Smooth muscle cell (in vitro differentiated cells): ENCODE measurements around the gene EME2. TPM values are rescaled to one million over a fixed set of nuclear protein-coding genes. Genes with fewer than 3 reads are reported as not detected.
A peak's percentile ranks its signal among the peaks of the same experiment; 100 is the strongest.

Source experiments
- DNase-seq: peaks from one replicate; lab custom pipeline; 2025; ENCODE audit not compliant: unreplicated experiment; lab: John Stamatoyannopoulos, UW
- H2AFZ ChIP-seq: fragments of 200-600 bp; sonication (generic); 2 replicates; pipeline ENCODE4 v1.6.0; 2016; ENCODE audit warnings: antibody characterized with exemption, low read depth, mild to moderate bottlenecking
- H3F3A ChIP-seq: fragments of 200-600 bp; sonication (generic); 2 replicates; pipeline ENCODE4 v1.6.0; 2017; ENCODE audit warnings: antibody characterized with exemption, low read depth
- H3K27ac ChIP-seq: fragments of 200-600 bp; sonication (generic); 2 replicates; pipeline ENCODE4 v1.5.1; 2016; ENCODE audit warnings: low read depth, mild to moderate bottlenecking
- H3K27me3 ChIP-seq: fragments of 200-600 bp; sonication (generic); 2 replicates; pipeline ENCODE4 v1.6.1; 2016; ENCODE audit warnings: low read depth, mild to moderate bottlenecking
- H3K36me3 ChIP-seq: fragments of 200-600 bp; sonication (generic); 2 replicates; pipeline ENCODE4 v1.5.1; 2016; ENCODE audit warnings: low read depth
- H3K4me1 ChIP-seq: fragments of 200-600 bp; sonication (generic); 2 replicates; pipeline ENCODE4 v1.5.1; 2016; ENCODE audit warnings: low read depth
- H3K4me2 ChIP-seq: fragments of 200-600 bp; sonication (generic); 2 replicates; pipeline ENCODE4 v1.6.0; 2016; ENCODE audit warnings: mild to moderate bottlenecking
- H3K4me3 ChIP-seq: fragments of 200-600 bp; sonication (generic); 2 replicates; pipeline ENCODE4 v1.5.1; 2016; ENCODE audit warnings: mild to moderate bottlenecking
- H3K79me2 ChIP-seq: fragments of 200-600 bp; sonication (generic); 2 replicates; pipeline ENCODE4 v1.6.0; 2016; ENCODE audit warnings: low read depth, mild to moderate bottlenecking
- H3K9ac ChIP-seq: fragments of 200-600 bp; sonication (generic); 2 replicates; pipeline ENCODE4 v1.6.0; 2016; ENCODE audit warnings: low read depth
- H3K9me3 ChIP-seq: fragments of 200-600 bp; sonication (generic); replicated peaks from 2 replicates; pipeline ENCODE4 v1.5.1; 2016; ENCODE audit warnings: low read depth
- H4K20me1 ChIP-seq: fragments of 200-600 bp; sonication (generic); 2 replicates; pipeline ENCODE4 v1.6.0; 2016; ENCODE audit warnings: low read depth
- WGBS: methylation state at CpG from one replicate; pipeline ENCODE4 v1.1.7; 2016; ENCODE audit warnings: low lambda C conversion rate; 5-methylcytosine and 5-hydroxymethylcytosine counted together
- polyA plus RNA-seq: library from polyadenylated mRNA; unstranded; fragments of >200 nt; fragmentation: Nextera tagmentation; extraction: Ambion mirVana; gene quantifications from 2 replicates; pipeline ENCODE4 v1.2.1, GENCODE V29; 2016
- total RNA-seq: library from RNA; depleted of rRNA; stranded (reverse); fragments of >200 nt; gene quantifications from 2 replicates; pipeline ENCODE4 v1.2.3, GENCODE V29; 2014
- TF ChIP-seq, protein P1 (sequence below): fragments of 200-600 bp; sonication (generic); IDR thresholded peaks from 2 replicates; pipeline ENCODE4 v1.5.1; 2017; ENCODE audit warnings: borderline replicate concordance, mild to moderate bottlenecking, antibody characterized with exemption; ENCODE audit not compliant: insufficient read depth, poor library complexity, severe bottlenecking

Gene EME2
- total and polyA plus RNA-seq, 2 experiments from 2014 or later: 3.6 to 3.8 TPM

- Histone ChIP-seq H3K79me2 (peaks cover 28% of the 10 kb centered on the region), H3K4me2 (peak overlapping the region; percentile 99), H3K27me3 (no peaks in the 10 kb centered on the region), H3K4me3 (no peak overlapping the region), H3F3A (peaks cover 7% of the 10 kb centered on the region), H3K4me1 (peaks cover 4% of the 10 kb centered on the region), H3K9ac (no peak overlapping the region), H3K36me3 (no peaks in the 10 kb centered on the region), H4K20me1 (peaks cover 38% of the 10 kb centered on the region), H3K27ac (no peak overlapping the region), H3K9me3 (no peaks in the 10 kb centered on the region), H2AFZ (no peak overlapping the region)
- 94% methylated on average over 6 of the region's 6 CpGs for WGBS
- no peak for DNase-seq
- TF ChIP-seq, protein P1, sequence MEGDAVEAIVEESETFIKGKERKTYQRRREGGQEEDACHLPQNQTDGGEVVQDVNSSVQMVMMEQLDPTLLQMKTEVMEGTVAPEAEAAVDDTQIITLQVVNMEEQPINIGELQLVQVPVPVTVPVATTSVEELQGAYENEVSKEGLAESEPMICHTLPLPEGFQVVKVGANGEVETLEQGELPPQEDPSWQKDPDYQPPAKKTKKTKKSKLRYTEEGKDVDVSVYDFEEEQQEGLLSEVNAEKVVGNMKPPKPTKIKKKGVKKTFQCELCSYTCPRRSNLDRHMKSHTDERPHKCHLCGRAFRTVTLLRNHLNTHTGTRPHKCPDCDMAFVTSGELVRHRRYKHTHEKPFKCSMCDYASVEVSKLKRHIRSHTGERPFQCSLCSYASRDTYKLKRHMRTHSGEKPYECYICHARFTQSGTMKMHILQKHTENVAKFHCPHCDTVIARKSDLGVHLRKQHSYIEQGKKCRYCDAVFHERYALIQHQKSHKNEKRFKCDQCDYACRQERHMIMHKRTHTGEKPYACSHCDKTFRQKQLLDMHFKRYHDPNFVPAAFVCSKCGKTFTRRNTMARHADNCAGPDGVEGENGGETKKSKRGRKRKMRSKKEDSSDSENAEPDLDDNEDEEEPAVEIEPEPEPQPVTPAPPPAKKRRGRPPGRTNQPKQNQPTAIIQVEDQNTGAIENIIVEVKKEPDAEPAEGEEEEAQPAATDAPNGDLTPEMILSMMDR: no peak
These were observed 8.1 kb downstream of the EME2 start for GRCh38 chr16:1780677-1781072.

GRCh38 chr16:1781254-1781653 lies 8.6 kb downstream of the EME2 start:
- TF ChIP-seq, protein P1: no peak
- H3K9me3 ChIP-seq: no peaks in the 10 kb centered on the region
- H3K4me3 ChIP-seq: peak overlapping the region; percentile 92
- H3K27ac ChIP-seq: no peak overlapping the region
- peaks cover 32% of the 10 kb centered on the region for H3K79me2 ChIP-seq
- H4K20me1 ChIP-seq: peaks cover 43% of the 10 kb centered on the region
- no peak for DNase-seq
- no peaks in the 10 kb centered on the region for H3K27me3 ChIP-seq
- H3K36me3 ChIP-seq: no peaks in the 10 kb centered on the region
- no peak overlapping the region for H2AFZ ChIP-seq
- H3F3A ChIP-seq: peaks cover 7% of the 10 kb centered on the region
- H3K4me1 ChIP-seq: peaks cover 4% of the 10 kb centered on the region
- WGBS: 84% methylated on average over 20 of the region's 20 CpGs
- peak overlapping the region; percentile 99 for H3K4me2 ChIP-seq
- H3K9ac ChIP-seq: no peak overlapping the region

DNA sequence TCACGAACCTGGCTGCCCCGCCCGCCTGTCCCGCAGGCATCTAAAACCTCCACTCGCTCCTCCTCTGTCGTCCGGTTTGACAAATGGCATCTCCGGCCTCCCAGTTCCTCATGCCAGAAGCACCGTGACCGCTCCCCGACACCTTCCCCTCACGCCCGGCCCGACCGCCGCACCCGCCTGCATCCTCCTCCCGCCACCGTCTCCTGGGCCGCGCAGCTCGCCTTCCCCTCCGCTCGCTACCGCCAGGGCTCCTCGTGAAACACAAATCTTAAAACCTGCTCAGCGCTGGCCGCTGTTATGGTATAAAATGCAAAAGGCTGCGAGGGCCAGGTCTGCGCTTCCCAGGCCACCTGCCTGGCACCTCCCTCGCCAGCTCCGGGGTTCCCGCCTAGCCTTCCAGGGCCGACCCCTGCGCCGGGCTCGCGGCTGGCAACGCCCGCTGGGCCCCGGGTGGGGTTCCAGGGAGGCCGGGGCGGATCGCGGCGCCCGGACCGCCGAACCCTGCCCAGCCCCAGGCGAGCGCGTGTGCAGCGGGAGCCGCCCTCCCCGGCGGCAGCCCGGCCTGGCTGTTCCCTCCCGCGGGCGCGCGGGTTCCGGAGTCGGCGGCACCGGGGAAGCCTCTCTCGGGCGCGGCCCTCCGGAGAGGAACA lies 9.3 kb downstream of the EME2 start:
- 1% methylated on average over 64 of the region's 70 CpGs for WGBS
- Histone ChIP-seq H3K4me2 (peak overlapping the region; percentile 99), H3K9ac (peak overlapping the region; percentile 72), H3K79me2 (peaks cover 38% of the 10 kb centered on the region), H3K27ac (peak overlapping the region; percentile 64), H3F3A (peaks cover 7% of the 10 kb centered on the region), H3K4me3 (peak overlapping the region; percentile 92), H3K9me3 (no peaks in the 10 kb centered on the region), H3K4me1 (peaks cover 4% of the 10 kb centered on the region), H4K20me1 (peaks cover 50% of the 10 kb centered on the region), H2AFZ (no peak overlapping the region), H3K36me3 (no peaks in the 10 kb centered on the region), H3K27me3 (no peaks in the 10 kb centered on the region)
- DNase-seq: no peak
- TF ChIP-seq, protein P1: no peak
